Measurements from ENCODE around the gene KRIT1.
"Not testable (repeated sequence)": the region's sequence is repeated elsewhere in the genome, so short reads cannot be mapped to it uniquely, and the experiment has no call there.

Gene KRIT1

GRCh38 chr7:92205987-92206386 is 39.7 kb downstream of the KRIT1 start:
- TF ChIP-seq CTCF (IDR thresholded peaks at IDR 0.05; ENCODE audit: insufficient read depth, low read length, missing control alignments), result no peak
- ChIA-PET CTCF (interaction anchor here (1.8 kb wide), 1 partner anchor 26 kb away, joined by 9 read pairs; no protein-coding TSS in a partner anchor), POLR2A (no interaction called here)
- H3K4me3 ChIP-seq (ENCODE audit: low read depth, low read length), result no peak overlapping the region
- DNase-seq (ENCODE audit: low read depth, low spot score), result no peak

GRCh38 chr7:92200791-92201190 is 44.9 kb downstream of the KRIT1 start:
- CTCF ChIA-PET, result interaction anchor here (1.8 kb wide), 1 partner anchor 21 kb away, joined by 8 read pairs; the partner anchor contains the start of gene LRRD1

GRCh38 chr7:92192326-92192725 is 53.4 kb downstream of the KRIT1 start:
- H3K4me3 ChIP-seq (ENCODE audit: low read depth, low read length), result no peak overlapping the region
- TF ChIP-seq CTCF (IDR thresholded peaks at IDR 0.05; ENCODE audit: insufficient read depth, low read length, missing control alignments), result no peak
- CTCF ChIA-PET, result interaction anchor here (4.4 kb wide), 1 partner anchor 13 kb away, joined by 28 read pairs; the partner anchor contains the start of gene LRRD1
- DNase-seq (ENCODE audit: low read depth, low spot score), result no peak
- POLR2A ChIA-PET, result no interaction called here

More at GRCh38 chr7:92200791-92201190, 44.9 kb downstream of the KRIT1 start:
- no peak for TF ChIP-seq CTCF (IDR thresholded peaks at IDR 0.05; ENCODE audit: insufficient read depth, low read length, missing control alignments)
- POLR2A ChIA-PET, result no interaction called here
- no peak for DNase-seq (ENCODE audit: low read depth, low spot score)
- H3K4me3 ChIP-seq (ENCODE audit: low read depth, low read length), result no peak overlapping the region

- H3K4me3 ChIP-seq (ENCODE audit: low read depth, low read length); DNase-seq (ENCODE audit: low read depth, low spot score); POLR2A ChIA-PET: not testable (repeated sequence)
- CTCF ChIA-PET, result interaction anchor here (1.4 kb wide), 1 partner anchor 10 kb away, joined by 4 read pairs; the partner anchor contains the start of gene LRRD1
These were observed 56.5 kb downstream of the KRIT1 start for GRCh38 chr7:92189246-92189645.

GRCh38 chr7:92184294-92184693 is 61.4 kb downstream of the KRIT1 start:
- H3K4me3 ChIP-seq (ENCODE audit: low read depth, low read length); POLR2A ChIA-PET; DNase-seq (ENCODE audit: low read depth, low spot score): not testable (repeated sequence)
- CTCF ChIA-PET, result interaction anchor here (0.6 kb wide), 1 partner anchor 263 kb away, joined by 3 read pairs; the partner anchor contains the start of gene GATAD1

- ChIA-PET CTCF (interaction anchor here (0.6 to 2.3 kb wide), 36 partner anchors 9 to 287 kb away, joined by 3 to 30 read pairs (median 5); partner anchors contain the start of genes ANKIB1, GATAD1 and KRIT1), POLR2A (interaction anchor here (1.0 kb wide), 1 partner anchor 268 kb away, joined by 3 read pairs; the partner anchor contains the start of gene GATAD1)
- peak; percentile 98 for TF ChIP-seq CTCF (IDR thresholded peaks at IDR 0.05; ENCODE audit: insufficient read depth, low read length, missing control alignments)
- H3K4me3 ChIP-seq (ENCODE audit: low read depth, low read length), result peak within 1 kb of the TSS; percentile 55
- peak; percentile 5 for DNase-seq (ENCODE audit: low read depth, low spot score)
These were observed 66.5 kb downstream of the KRIT1 start, which contains the start of gene LRRD1 for GRCh38 chr7:92178928-92179924. Gene LRRD1 (minus strand): TSS chr7:92179142. CDS start chr7:92165202, 13,940 bp downstream.

- H3K4me3 ChIP-seq (ENCODE audit: low read depth, low read length), result no peak overlapping the region
- CTCF ChIA-PET, result interaction anchor here (0.7 to 2.0 kb wide), 8 partner anchors 11 to 284 kb away, joined by 3 to 16 read pairs (median 6); partner anchors contain the start of gene GATAD1
- DNase-seq (ENCODE audit: low read depth, low spot score), result no peak
- TF ChIP-seq CTCF (IDR thresholded peaks at IDR 0.05; ENCODE audit: insufficient read depth, low read length, missing control alignments), result no peak
- POLR2A ChIA-PET, result no interaction called here
These were observed 68.4 kb downstream of the KRIT1 start for GRCh38 chr7:92177362-92177761.

GRCh38 chr7:92169529-92169928 is 76.2 kb downstream of the KRIT1 start:
- CTCF ChIA-PET, result interaction anchor here (1.4 kb wide), 1 partner anchor 10 kb away, joined by 6 read pairs; the partner anchor contains the start of gene LRRD1
- POLR2A ChIA-PET; DNase-seq (ENCODE audit: low read depth, low spot score); H3K4me3 ChIP-seq (ENCODE audit: low read depth, low read length): not testable (repeated sequence)
